HepG2 (cell line): ENCODE measurements around the gene C20orf204. TPM values are rescaled to one million over a fixed set of nuclear protein-coding genes. Genes with fewer than 3 reads are reported as not detected.

Experiments used
- KAT8 ChIP-seq: IDR thresholded peaks from 2 replicates; pipeline ENCODE4 v1.6.1; 2016; ENCODE audit warnings: missing genetic modification reagents, missing compliant biosample characterization
- MXI1 ChIP-seq: IDR thresholded peaks from 3 replicates; pipeline ENCODE4 v1.6.1; 2012; ENCODE audit warnings: low read depth, low read length, inconsistent platforms, borderline replicate concordance
- PTBP1 ChIP-seq: fragments of 200-400 bp; formaldehyde crosslinking; IDR thresholded peaks from 2 replicates; pipeline ENCODE4 v1.6.1; 2018; ENCODE audit warnings: low read length, low read depth; ENCODE audit not compliant: poor library complexity, severe bottlenecking
- RFXAP ChIP-seq: sonication (generic); formaldehyde crosslinking; IDR thresholded peaks from 2 replicates; pipeline ENCODE4 v1.4.0; 2020; ENCODE audit warnings: missing genetic modification reagents, borderline replicate concordance
- SOX13 ChIP-seq, 3 experiments: fragments of 450-650 bp in 1 of 3; sonication (generic) in 1 of 3; formaldehyde crosslinking in 1 of 3; IDR thresholded peaks in 2 of 3; conservative IDR thresholded peaks in 1 of 3; 2 replicates each; pipeline versions ENCODE4 v1.5.0 to v1.6.1; 2016 to 2020; ENCODE audit warnings: antibody characterized with exemption in 1 of 3, mild to moderate bottlenecking in 1 of 3, missing compliant biosample characterization in 1 of 3, missing genetic modification reagents in 1 of 3, moderate library complexity in 1 of 3
- ZBTB38 ChIP-seq: sonication (generic); formaldehyde crosslinking; IDR thresholded peaks from 2 replicates; pipeline ENCODE4 v1.5.1; 2020; ENCODE audit warnings: mild to moderate bottlenecking, missing genetic modification reagents
- polyA plus RNA-seq, 8 experiments: library from polyadenylated mRNA; depleted of rRNA in 3 of 8; stranded (reverse) in 7 of 8; unstranded in 1 of 8; fragments of >200 nt; fragmentation: Illumina TruSeq in 4 of 8; extraction: Trizol in 4 of 8; gene quantifications; 2 replicates each; pipeline versions ENCODE4 v1.2.1 to v1.2.3, GENCODE V29; 2011 to 2016; ENCODE audit warnings: low read depth in 4 of 8, missing spikeins in 1 of 8, mixed read lengths in 1 of 8; ENCODE audit not compliant: insufficient read depth in 1 of 8
- total RNA-seq, 5 experiments: library from RNA; depleted of rRNA; stranded (reverse); fragments of >200 nt; fragmentation: Illumina TruSeq; extraction: Trizol; gene quantifications; 2 replicates each; pipeline ENCODE4 v1.2.3, GENCODE V29; 2016; ENCODE audit warnings: low read depth in 1 of 5
- TF ChIP-seq, protein P1 (sequence below): sonication (generic); formaldehyde crosslinking; IDR thresholded peaks from 2 replicates; pipeline ENCODE4 v1.5.1; 2020; ENCODE audit warnings: mild to moderate bottlenecking, missing genetic modification reagents, borderline replicate concordance
- TF ChIP-seq, protein P2 (sequence below): sonication (generic); formaldehyde crosslinking; IDR thresholded peaks from 2 replicates; pipeline ENCODE4 v1.9.0; 2021; ENCODE audit warnings: missing genetic modification reagents, borderline replicate concordance
- TF ChIP-seq, protein P3 (sequence below): sonication (generic); formaldehyde crosslinking; conservative IDR thresholded peaks from 2 replicates; pipeline ENCODE4 v1.5.0; 2020; ENCODE audit warnings: missing genetic modification reagents
- TF ChIP-seq, protein P4 (sequence below): sonication (generic); formaldehyde crosslinking; IDR thresholded peaks from 2 replicates; pipeline ENCODE4 v1.4.0; 2020; ENCODE audit warnings: mild to moderate bottlenecking, missing genetic modification reagents, borderline replicate concordance
- TF ChIP-seq, protein P5 (sequence below): sonication (generic); formaldehyde crosslinking; IDR thresholded peaks from 2 replicates; pipeline ENCODE4 v1.5.0; 2020; ENCODE audit warnings: missing genetic modification reagents

C20orf204 gene
- total and polyA plus RNA-seq, 2 of the 13 experiments (the other 11 are each of a cell fraction or from before 2014, with no cell fraction given) = 22.1 to 80.0 TPM

DNA sequence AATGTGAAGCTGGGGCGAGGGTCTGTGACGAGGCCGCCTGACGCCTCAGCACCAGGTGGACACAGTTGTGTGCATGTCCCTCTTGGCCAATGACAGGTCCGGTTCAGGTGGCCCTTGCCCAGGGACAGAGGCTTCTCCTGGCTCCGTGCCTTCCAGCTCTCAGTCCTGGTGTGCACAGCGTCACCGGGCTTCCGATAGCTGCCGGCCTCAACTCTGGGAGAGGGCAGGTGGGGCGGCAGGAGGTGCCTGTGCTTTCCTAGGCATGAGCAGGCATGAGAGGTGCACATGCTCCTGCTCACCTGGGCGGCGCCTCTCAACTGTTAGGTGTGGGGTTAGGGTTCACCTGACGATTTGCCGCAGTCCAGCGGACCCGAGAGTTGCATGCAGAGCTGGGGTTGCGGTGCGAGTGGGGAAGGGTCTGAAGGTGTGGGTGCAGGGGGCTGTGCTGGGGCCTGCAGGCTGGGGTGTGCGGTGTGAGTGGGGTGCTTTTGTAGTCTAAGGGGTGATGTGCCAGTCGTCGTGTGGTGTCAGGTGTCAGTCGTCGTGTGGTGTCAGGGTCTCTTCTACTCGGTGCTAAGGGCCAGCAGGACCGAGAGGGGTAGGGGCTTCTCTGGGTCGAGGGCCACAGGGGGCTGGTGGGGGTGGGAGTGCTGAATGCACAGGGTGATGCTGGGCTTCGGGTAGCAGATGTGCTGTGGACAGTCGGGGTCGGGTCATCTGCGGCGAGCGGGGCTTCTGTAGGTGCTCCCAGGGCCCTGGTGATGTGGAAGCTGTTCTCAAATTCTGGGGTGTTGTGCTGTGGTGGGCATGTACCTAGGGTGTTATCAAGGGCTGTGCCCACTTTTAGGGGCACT is 17.2 kb downstream of the C20orf204 start (continued):
- TF ChIP-seq, protein P1, sequence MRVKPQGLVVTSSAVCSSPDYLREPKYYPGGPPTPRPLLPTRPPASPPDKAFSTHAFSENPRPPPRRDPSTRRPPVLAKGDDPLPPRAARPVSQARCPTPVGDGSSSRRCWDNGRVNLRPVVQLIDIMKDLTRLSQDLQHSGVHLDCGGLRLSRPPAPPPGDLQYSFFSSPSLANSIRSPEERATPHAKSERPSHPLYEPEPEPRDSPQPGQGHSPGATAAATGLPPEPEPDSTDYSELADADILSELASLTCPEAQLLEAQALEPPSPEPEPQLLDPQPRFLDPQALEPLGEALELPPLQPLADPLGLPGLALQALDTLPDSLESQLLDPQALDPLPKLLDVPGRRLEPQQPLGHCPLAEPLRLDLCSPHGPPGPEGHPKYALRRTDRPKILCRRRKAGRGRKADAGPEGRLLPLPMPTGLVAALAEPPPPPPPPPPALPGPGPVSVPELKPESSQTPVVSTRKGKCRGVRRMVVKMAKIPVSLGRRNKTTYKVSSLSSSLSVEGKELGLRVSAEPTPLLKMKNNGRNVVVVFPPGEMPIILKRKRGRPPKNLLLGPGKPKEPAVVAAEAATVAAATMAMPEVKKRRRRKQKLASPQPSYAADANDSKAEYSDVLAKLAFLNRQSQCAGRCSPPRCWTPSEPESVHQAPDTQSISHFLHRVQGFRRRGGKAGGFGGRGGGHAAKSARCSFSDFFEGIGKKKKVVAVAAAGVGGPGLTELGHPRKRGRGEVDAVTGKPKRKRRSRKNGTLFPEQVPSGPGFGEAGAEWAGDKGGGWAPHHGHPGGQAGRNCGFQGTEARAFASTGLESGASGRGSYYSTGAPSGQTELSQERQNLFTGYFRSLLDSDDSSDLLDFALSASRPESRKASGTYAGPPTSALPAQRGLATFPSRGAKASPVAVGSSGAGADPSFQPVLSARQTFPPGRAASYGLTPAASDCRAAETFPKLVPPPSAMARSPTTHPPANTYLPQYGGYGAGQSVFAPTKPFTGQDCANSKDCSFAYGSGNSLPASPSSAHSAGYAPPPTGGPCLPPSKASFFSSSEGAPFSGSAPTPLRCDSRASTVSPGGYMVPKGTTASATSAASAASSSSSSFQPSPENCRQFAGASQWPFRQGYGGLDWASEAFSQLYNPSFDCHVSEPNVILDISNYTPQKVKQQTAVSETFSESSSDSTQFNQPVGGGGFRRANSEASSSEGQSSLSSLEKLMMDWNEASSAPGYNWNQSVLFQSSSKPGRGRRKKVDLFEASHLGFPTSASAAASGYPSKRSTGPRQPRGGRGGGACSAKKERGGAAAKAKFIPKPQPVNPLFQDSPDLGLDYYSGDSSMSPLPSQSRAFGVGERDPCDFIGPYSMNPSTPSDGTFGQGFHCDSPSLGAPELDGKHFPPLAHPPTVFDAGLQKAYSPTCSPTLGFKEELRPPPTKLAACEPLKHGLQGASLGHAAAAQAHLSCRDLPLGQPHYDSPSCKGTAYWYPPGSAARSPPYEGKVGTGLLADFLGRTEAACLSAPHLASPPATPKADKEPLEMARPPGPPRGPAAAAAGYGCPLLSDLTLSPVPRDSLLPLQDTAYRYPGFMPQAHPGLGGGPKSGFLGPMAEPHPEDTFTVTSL (CRISPR knock-in tag) = no peak
- TF ChIP-seq, protein P2, sequence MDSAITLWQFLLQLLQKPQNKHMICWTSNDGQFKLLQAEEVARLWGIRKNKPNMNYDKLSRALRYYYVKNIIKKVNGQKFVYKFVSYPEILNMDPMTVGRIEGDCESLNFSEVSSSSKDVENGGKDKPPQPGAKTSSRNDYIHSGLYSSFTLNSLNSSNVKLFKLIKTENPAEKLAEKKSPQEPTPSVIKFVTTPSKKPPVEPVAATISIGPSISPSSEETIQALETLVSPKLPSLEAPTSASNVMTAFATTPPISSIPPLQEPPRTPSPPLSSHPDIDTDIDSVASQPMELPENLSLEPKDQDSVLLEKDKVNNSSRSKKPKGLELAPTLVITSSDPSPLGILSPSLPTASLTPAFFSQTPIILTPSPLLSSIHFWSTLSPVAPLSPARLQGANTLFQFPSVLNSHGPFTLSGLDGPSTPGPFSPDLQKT = no peak
- TF ChIP-seq MXI1 (peak; percentile 32; the same call in 1 of the 3 replicates), SOX13 (IDR thresholded peaks at IDR 0.05) (no peak), SOX13 (CRISPR knock-in tag; conservative IDR thresholded peaks at IDR 0.05 in 1 of 2, IDR thresholded peaks at IDR 0.05 in 1 of 2) (peak in 1 of 2 experiments; percentile 58; a peak in 2 of 4 replicates), RFXAP (CRISPR knock-in tag) (no peak), KAT8 (CRISPR knock-in tag) (0 out of 2 replicates have a peak, but pooled peaks have one; percentile 46), PTBP1 (peak; percentile 6), ZBTB38 (CRISPR knock-in tag) (peak; percentile 67)
- TF ChIP-seq, protein P3, sequence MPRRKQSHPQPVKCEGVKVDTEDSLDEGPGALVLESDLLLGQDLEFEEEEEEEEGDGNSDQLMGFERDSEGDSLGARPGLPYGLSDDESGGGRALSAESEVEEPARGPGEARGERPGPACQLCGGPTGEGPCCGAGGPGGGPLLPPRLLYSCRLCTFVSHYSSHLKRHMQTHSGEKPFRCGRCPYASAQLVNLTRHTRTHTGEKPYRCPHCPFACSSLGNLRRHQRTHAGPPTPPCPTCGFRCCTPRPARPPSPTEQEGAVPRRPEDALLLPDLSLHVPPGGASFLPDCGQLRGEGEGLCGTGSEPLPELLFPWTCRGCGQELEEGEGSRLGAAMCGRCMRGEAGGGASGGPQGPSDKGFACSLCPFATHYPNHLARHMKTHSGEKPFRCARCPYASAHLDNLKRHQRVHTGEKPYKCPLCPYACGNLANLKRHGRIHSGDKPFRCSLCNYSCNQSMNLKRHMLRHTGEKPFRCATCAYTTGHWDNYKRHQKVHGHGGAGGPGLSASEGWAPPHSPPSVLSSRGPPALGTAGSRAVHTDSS (CRISPR knock-in tag) = no peak
- TF ChIP-seq, protein P4, sequence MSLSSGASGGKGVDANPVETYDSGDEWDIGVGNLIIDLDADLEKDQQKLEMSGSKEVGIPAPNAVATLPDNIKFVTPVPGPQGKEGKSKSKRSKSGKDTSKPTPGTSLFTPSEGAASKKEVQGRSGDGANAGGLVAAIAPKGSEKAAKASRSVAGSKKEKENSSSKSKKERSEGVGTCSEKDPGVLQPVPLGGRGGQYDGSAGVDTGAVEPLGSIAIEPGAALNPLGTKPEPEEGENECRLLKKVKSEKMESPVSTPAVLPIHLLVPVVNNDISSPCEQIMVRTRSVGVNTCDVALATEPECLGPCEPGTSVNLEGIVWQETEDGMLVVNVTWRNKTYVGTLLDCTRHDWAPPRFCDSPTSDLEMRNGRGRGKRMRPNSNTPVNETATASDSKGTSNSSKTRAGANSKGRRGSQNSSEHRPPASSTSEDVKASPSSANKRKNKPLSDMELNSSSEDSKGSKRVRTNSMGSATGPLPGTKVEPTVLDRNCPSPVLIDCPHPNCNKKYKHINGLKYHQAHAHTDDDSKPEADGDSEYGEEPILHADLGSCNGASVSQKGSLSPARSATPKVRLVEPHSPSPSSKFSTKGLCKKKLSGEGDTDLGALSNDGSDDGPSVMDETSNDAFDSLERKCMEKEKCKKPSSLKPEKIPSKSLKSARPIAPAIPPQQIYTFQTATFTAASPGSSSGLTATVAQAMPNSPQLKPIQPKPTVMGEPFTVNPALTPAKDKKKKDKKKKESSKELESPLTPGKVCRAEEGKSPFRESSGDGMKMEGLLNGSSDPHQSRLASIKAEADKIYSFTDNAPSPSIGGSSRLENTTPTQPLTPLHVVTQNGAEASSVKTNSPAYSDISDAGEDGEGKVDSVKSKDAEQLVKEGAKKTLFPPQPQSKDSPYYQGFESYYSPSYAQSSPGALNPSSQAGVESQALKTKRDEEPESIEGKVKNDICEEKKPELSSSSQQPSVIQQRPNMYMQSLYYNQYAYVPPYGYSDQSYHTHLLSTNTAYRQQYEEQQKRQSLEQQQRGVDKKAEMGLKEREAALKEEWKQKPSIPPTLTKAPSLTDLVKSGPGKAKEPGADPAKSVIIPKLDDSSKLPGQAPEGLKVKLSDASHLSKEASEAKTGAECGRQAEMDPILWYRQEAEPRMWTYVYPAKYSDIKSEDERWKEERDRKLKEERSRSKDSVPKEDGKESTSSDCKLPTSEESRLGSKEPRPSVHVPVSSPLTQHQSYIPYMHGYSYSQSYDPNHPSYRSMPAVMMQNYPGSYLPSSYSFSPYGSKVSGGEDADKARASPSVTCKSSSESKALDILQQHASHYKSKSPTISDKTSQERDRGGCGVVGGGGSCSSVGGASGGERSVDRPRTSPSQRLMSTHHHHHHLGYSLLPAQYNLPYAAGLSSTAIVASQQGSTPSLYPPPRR (CRISPR knock-in tag) = peak; percentile 38; the same call in 1 of the 2 replicates
- TF ChIP-seq, protein P5, sequence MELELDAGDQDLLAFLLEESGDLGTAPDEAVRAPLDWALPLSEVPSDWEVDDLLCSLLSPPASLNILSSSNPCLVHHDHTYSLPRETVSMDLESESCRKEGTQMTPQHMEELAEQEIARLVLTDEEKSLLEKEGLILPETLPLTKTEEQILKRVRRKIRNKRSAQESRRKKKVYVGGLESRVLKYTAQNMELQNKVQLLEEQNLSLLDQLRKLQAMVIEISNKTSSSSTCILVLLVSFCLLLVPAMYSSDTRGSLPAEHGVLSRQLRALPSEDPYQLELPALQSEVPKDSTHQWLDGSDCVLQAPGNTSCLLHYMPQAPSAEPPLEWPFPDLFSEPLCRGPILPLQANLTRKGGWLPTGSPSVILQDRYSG = no peak
